Measurements from ENCODE around the gene ZFAND4. TPM values are rescaled to one million over a fixed set of nuclear protein-coding genes. Genes with fewer than 3 reads are reported as not detected.

The ZFAND4 gene
- total and polyA plus RNA-seq, 2 donors (not counting 3 experiments of a cell fraction or from before 2014, with no cell fraction given): 1.5 to 7.8 TPM

DNA sequence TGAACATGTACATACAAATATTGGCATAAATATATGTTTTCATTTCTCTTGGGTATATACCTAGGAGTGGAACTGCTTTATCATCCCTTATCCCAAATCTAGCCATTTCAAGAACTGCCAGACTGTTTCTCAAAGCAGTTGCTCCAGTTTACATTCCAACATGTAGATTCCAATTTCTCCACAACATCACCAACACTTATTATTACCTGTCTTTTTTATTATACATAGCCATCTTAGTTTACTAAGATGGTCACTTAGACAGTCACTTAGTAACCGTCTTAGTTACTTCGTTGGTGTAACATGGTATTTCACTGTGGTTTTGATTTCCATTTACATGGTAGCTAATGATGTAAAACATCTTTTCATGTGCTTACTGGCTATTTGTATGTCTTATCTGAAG is 82.7 kb downstream of the ZFAND4 start:
- no peak for TF ChIP-seq MAX (IDR thresholded peaks at IDR 0.05; ENCODE audit: insufficient read depth, insufficient read length)
- no peak overlapping the region for H3K27ac ChIP-seq (ENCODE audit: insufficient read depth, low read depth, low read length)
- no peaks in the 10 kb centered on the region for H3K79me2 ChIP-seq (ENCODE audit: control insufficient read depth, insufficient read depth, low read length)
- H3K4me1 ChIP-seq (ENCODE audit: control insufficient read depth, extremely low read depth, insufficient read depth, low read length): peaks cover 7% of the 10 kb centered on the region
- dilution Hi-C loops (cut with MboI; ENCODE audit: extremely low pct_ligation_motif_present, low sequenced_read_pairs): no loop called here
- H3K27me3 ChIP-seq (ENCODE audit: control insufficient read depth in 2 of 2, insufficient read depth in 2 of 2, low read length in 2 of 2): no peaks in the 10 kb centered on the region
- FAIRE-seq: no peak
- peaks cover 2% of the 10 kb centered on the region for H4K20me1 ChIP-seq (replicated peaks; ENCODE audit: control insufficient read depth, extremely low read depth, insufficient read depth, low read length)
- no peak for DNase-seq (ENCODE audit: low read depth, low spot score)
- H3K9ac ChIP-seq (replicated peaks; ENCODE audit: extremely low read depth, insufficient read depth, low read length): no peak overlapping the region
- CTCF ChIA-PET: interaction anchor here (0.9 to 1.3 kb wide), 2 partner anchors 9 to 10 kb away, joined by 3 to 4 read pairs; no protein-coding TSS in a partner anchor
- H3K9me3 ChIP-seq (replicated peaks; ENCODE audit: control insufficient read depth, insufficient read depth, low read length): no peaks in the 10 kb centered on the region
- POLR2A ChIA-PET: no interaction called here
- no TSS peak for BruUV-seq (replicated peaks)
- intact Hi-C loops (cut with micrococcal nuclease): loop anchor here (10.0 kb wide), 1 partner anchor 585 kb away; the partner anchor contains the start of gene ZNF22
- H3K4me2 ChIP-seq (ENCODE audit: insufficient read depth, low read length): no peak overlapping the region
- no peaks in the 10 kb centered on the region for H3K9me1 ChIP-seq (replicated peaks; ENCODE audit: control insufficient read depth, extremely low read depth, insufficient read depth, low read length)
- no peaks in the 10 kb centered on the region for H3K36me3 ChIP-seq (ENCODE audit: control insufficient read depth in 2 of 2, extremely low read depth in 1 of 2, insufficient read depth in 2 of 2, low read length in 2 of 2)
- H2AFZ ChIP-seq (ENCODE audit: low read depth, low read length): no peak overlapping the region
- no peak overlapping the region for H3K4me3 ChIP-seq (replicated peaks in 1 of 3; ENCODE audit: insufficient read depth in 1 of 3, low read depth in 1 of 3, low read length in 3 of 3)

- Histone ChIP-seq H3K9me1 (replicated peaks; ENCODE audit: control insufficient read depth, extremely low read depth, insufficient read depth, low read length) (no peaks in the 10 kb centered on the region), H3K4me1 (ENCODE audit: control insufficient read depth, extremely low read depth, insufficient read depth, low read length) (peaks cover 7% of the 10 kb centered on the region), H3K4me3 (replicated peaks in 1 of 3; ENCODE audit: insufficient read depth in 1 of 3, low read depth in 1 of 3, low read length in 3 of 3) (no peak overlapping the region), H3K36me3 (ENCODE audit: control insufficient read depth in 2 of 2, extremely low read depth in 1 of 2, insufficient read depth in 2 of 2, low read length in 2 of 2) (no peaks in the 10 kb centered on the region), H4K20me1 (replicated peaks; ENCODE audit: control insufficient read depth, extremely low read depth, insufficient read depth, low read length) (peaks cover 2% of the 10 kb centered on the region), H2AFZ (ENCODE audit: low read depth, low read length) (no peak overlapping the region), H3K4me2 (ENCODE audit: insufficient read depth, low read length) (no peak overlapping the region), H3K9ac (replicated peaks; ENCODE audit: extremely low read depth, insufficient read depth, low read length) (no peak overlapping the region), H3K27ac (ENCODE audit: insufficient read depth, low read depth, low read length) (no peak overlapping the region), H3K79me2 (ENCODE audit: control insufficient read depth, insufficient read depth, low read length) (no peaks in the 10 kb centered on the region), H3K27me3 (ENCODE audit: control insufficient read depth in 2 of 2, insufficient read depth in 2 of 2, low read length in 2 of 2) (no peaks in the 10 kb centered on the region), H3K9me3 (replicated peaks; ENCODE audit: control insufficient read depth, insufficient read depth, low read length) (no peaks in the 10 kb centered on the region)
- ChIA-PET CTCF (interaction anchor here (0.9 to 1.3 kb wide), 2 partner anchors 8 to 10 kb away, joined by 3 to 4 read pairs; no protein-coding TSS in a partner anchor), POLR2A (no interaction called here)
- FAIRE-seq (no peak), DNase-seq (ENCODE audit: low read depth, low spot score) (no peak)
- dilution Hi-C loops (cut with MboI; ENCODE audit: extremely low pct_ligation_motif_present, low sequenced_read_pairs) (no loop called here), intact Hi-C loops (cut with micrococcal nuclease) (no loop called here)
- no TSS peak for BruUV-seq (replicated peaks)
- TF ChIP-seq POLR2AphosphoS5 (IDR thresholded peaks at IDR 0.05; ENCODE audit: insufficient read depth, low read depth, low read length): no peak
- no peak for TF ChIP-seq FOS (IDR thresholded peaks at IDR 0.05; ENCODE audit: borderline replicate concordance, insufficient read depth, low read length)
- no peak for TF ChIP-seq EZH2 (IDR thresholded peaks at IDR 0.05; ENCODE audit: borderline replicate concordance, low read depth, low read length, severe bottlenecking)
- no peak for TF ChIP-seq MAX (IDR thresholded peaks at IDR 0.05; ENCODE audit: insufficient read depth, insufficient read length)
- TF ChIP-seq MYC (IDR thresholded peaks at IDR 0.05; ENCODE audit: low read depth, low read length): no peak
- TF ChIP-seq, protein P1, sequence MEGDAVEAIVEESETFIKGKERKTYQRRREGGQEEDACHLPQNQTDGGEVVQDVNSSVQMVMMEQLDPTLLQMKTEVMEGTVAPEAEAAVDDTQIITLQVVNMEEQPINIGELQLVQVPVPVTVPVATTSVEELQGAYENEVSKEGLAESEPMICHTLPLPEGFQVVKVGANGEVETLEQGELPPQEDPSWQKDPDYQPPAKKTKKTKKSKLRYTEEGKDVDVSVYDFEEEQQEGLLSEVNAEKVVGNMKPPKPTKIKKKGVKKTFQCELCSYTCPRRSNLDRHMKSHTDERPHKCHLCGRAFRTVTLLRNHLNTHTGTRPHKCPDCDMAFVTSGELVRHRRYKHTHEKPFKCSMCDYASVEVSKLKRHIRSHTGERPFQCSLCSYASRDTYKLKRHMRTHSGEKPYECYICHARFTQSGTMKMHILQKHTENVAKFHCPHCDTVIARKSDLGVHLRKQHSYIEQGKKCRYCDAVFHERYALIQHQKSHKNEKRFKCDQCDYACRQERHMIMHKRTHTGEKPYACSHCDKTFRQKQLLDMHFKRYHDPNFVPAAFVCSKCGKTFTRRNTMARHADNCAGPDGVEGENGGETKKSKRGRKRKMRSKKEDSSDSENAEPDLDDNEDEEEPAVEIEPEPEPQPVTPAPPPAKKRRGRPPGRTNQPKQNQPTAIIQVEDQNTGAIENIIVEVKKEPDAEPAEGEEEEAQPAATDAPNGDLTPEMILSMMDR (IDR thresholded peaks at IDR 0.05; ENCODE audit: extremely low read depth in 1 of 2, insufficient read depth in 1 of 2, low read depth in 1 of 2, low read length in 2 of 2): no peak
- no peak for TF ChIP-seq POLR2A (IDR thresholded peaks at IDR 0.05; ENCODE audit: low read depth, low read length)
- TF ChIP-seq GATA2 (IDR thresholded peaks at IDR 0.05; ENCODE audit: insufficient read depth, insufficient read length, low read depth, low read length): no peak
- TF ChIP-seq JUN (IDR thresholded peaks at IDR 0.05; ENCODE audit: borderline replicate concordance, insufficient read depth, insufficient read length, low read depth): no peak
These were observed 83.6 kb downstream of the ZFAND4 start for GRCh38 chr10:45589009-45589408.
